Fibroblast of lung (primary cell): ENCODE data around the gene PDLIM4. TPM values are rescaled to one million over a fixed set of nuclear protein-coding genes. Genes with fewer than 3 reads are reported as not detected.
A peak's percentile ranks its signal among the peaks of the same experiment; 100 is the strongest.

Experiments used
- DNase-seq, 2 donors: peaks; one replicate each; pipeline versions ENCODE4 v3.0.0 to v3.0.0-alpha.2; 2010; ENCODE audit warnings: low read depth in 2 of 2
- H2AFZ ChIP-seq: 2 replicates; pipeline ENCODE4 v1.5.1; 2012; ENCODE audit warnings: low read length, control low read depth, inconsistent platforms
- H3K27ac ChIP-seq: 2 replicates; pipeline ENCODE4 v1.5.1; 2011; ENCODE audit warnings: low read length, control low read depth; ENCODE audit not compliant: insufficient read depth
- H3K27me3 ChIP-seq: 2 replicates; pipeline ENCODE4 v1.5.1; 2011; ENCODE audit warnings: mild to moderate bottlenecking, low read length; ENCODE audit not compliant: control insufficient read depth, insufficient read depth
- H3K36me3 ChIP-seq: 2 replicates; pipeline ENCODE4 v1.5.1; 2011; ENCODE audit warnings: low read length; ENCODE audit not compliant: control insufficient read depth, insufficient read depth
- H3K4me1 ChIP-seq: 2 replicates; pipeline ENCODE4 v1.5.1; 2011; ENCODE audit warnings: low read length; ENCODE audit not compliant: control insufficient read depth, insufficient read depth; ENCODE audit errors: extremely low read depth
- H3K4me2 ChIP-seq: 2 replicates; pipeline ENCODE4 v1.5.1; 2011; ENCODE audit warnings: low read length, control low read depth; ENCODE audit not compliant: insufficient read depth; ENCODE audit errors: extremely low read depth
- H3K4me3 ChIP-seq, 4 experiments: fragments of 200-600 bp in 1 of 4; sonication (generic) in 1 of 4; replicated peaks in 1 of 4; 2 replicates each; pipeline ENCODE4 v1.5.1; 2011 to 2016; ENCODE audit warnings: low read length in 4 of 4, low read depth in 3 of 4, mild to moderate bottlenecking in 3 of 4, control low read depth in 2 of 4, inconsistent platforms in 1 of 4, mixed read lengths in 1 of 4; ENCODE audit not compliant: insufficient read depth in 1 of 4; ENCODE audit errors: control extremely low read depth in 1 of 4
- H3K79me2 ChIP-seq: 2 replicates; pipeline ENCODE4 v1.5.1; 2012; ENCODE audit warnings: mild to moderate bottlenecking, low read length, inconsistent platforms; ENCODE audit not compliant: control insufficient read depth, insufficient read depth
- H3K9ac ChIP-seq: 2 replicates; pipeline ENCODE4 v1.5.1; 2011; ENCODE audit warnings: mild to moderate bottlenecking, low read length, control low read depth; ENCODE audit not compliant: insufficient read depth
- H3K9me3 ChIP-seq: 2 replicates; pipeline ENCODE4 v1.5.1; 2012; ENCODE audit warnings: low read depth, low read length; ENCODE audit not compliant: control insufficient read depth, insufficient read depth
- H4K20me1 ChIP-seq: 2 replicates; pipeline ENCODE4 v1.5.1; 2011; ENCODE audit warnings: low read length; ENCODE audit not compliant: control insufficient read depth, insufficient read depth; ENCODE audit errors: extremely low read depth
- EZH2 ChIP-seq: IDR thresholded peaks from 2 replicates; pipeline ENCODE4 v1.5.1; 2012; ENCODE audit warnings: low read length, control low read depth, mild to moderate bottlenecking; ENCODE audit errors: missing control alignments
- polyA plus RNA-seq, 2 donors: library from polyadenylated mRNA; depleted of rRNA in 1 of 2; stranded (reverse) in 1 of 2; unstranded in 1 of 2; fragments of >200 nt; gene quantifications; 2 replicates each; pipeline ENCODE4 v1.2.1, GENCODE V29; 2011 to 2012; ENCODE audit warnings: missing spikeins in 1 of 2
- total RNA-seq: library from RNA; depleted of rRNA; stranded (reverse); fragments of >200 nt; gene quantifications from 2 replicates; pipeline ENCODE4 v1.2.1, GENCODE V29; 2014
- TF ChIP-seq, protein P1 (sequence below), 2 donors: IDR thresholded peaks in 1 of 2; conservative IDR thresholded peaks in 1 of 2; 1 replicate in 1 of 2; 2 replicates in 1 of 2; pipeline ENCODE4 v1.5.1; 2011 to 2012; ENCODE audit warnings: low read length in 2 of 2, control low read depth in 1 of 2, inconsistent platforms in 1 of 2, low read depth in 1 of 2, mild to moderate bottlenecking in 1 of 2

PDLIM4 gene
- total and polyA plus RNA-seq, 2 donors (not counting 1 experiment from before 2014, with no cell fraction given): 10.7 to 67.2 TPM

DNA sequence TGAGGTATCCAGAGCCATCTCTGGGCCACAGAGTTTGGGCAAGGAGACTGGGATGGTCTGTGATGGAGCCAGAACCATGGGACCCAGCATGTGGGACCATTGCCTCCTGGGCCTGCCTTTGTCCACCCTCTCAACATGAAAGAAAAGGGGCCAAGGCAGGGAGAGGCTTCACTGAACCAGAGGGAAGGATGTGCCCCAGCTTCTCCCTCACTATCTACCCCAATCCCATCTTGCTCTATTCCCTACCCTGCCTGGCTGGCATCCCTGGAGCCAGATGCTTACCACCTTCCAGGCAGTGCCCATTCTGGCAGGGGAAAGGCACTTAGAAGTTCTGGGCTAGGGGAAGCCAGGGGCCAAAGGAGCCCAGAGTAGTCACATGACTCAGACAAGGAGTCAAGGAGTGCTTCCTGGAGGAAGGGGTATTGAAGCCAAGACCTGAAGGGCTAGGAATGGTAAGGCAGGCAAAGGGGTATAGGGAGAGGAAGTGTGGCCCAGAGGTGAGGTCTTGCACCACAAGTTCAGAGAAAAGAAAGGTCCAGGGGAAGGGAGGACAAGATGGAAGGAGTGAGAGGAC, 9.8 kb downstream of the PDLIM4 start:
- Histone ChIP-seq H3K4me3 (no peak overlapping the region), H2AFZ (no peak overlapping the region), H4K20me1 (no peaks in the 10 kb centered on the region), H3K4me1 (peaks cover 49% of the 10 kb centered on the region), H3K27me3 (no peaks in the 10 kb centered on the region), H3K27ac (peak overlapping the region; percentile 20), H3K79me2 (peaks cover under 1% of the 10 kb centered on the region), H3K9ac (no peak overlapping the region), H3K36me3 (peaks cover 23% of the 10 kb centered on the region), H3K9me3 (no peaks in the 10 kb centered on the region), H3K4me2 (no peak overlapping the region)
- TF ChIP-seq EZH2: no peak
- TF ChIP-seq, protein P1, sequence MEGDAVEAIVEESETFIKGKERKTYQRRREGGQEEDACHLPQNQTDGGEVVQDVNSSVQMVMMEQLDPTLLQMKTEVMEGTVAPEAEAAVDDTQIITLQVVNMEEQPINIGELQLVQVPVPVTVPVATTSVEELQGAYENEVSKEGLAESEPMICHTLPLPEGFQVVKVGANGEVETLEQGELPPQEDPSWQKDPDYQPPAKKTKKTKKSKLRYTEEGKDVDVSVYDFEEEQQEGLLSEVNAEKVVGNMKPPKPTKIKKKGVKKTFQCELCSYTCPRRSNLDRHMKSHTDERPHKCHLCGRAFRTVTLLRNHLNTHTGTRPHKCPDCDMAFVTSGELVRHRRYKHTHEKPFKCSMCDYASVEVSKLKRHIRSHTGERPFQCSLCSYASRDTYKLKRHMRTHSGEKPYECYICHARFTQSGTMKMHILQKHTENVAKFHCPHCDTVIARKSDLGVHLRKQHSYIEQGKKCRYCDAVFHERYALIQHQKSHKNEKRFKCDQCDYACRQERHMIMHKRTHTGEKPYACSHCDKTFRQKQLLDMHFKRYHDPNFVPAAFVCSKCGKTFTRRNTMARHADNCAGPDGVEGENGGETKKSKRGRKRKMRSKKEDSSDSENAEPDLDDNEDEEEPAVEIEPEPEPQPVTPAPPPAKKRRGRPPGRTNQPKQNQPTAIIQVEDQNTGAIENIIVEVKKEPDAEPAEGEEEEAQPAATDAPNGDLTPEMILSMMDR (conservative IDR thresholded peaks at IDR 0.05 in 1 of 2, IDR thresholded peaks at IDR 0.05 in 1 of 2; ENCODE audit: low read depth in 1 of 2, low read length in 2 of 2): no peak
- DNase-seq: no peak

- Histone ChIP-seq H3K79me2 (no peaks in the 10 kb centered on the region), H3K4me3 (no peak overlapping the region), H3K27ac (no peak overlapping the region), H3K4me2 (no peak overlapping the region), H3K9me3 (no peaks in the 10 kb centered on the region), H3K27me3 (no peaks in the 10 kb centered on the region), H2AFZ (no peak overlapping the region), H3K4me1 (peaks cover 46% of the 10 kb centered on the region), H3K9ac (no peak overlapping the region), H3K36me3 (peaks cover 26% of the 10 kb centered on the region), H4K20me1 (no peaks in the 10 kb centered on the region)
- TF ChIP-seq, protein P1 (conservative IDR thresholded peaks at IDR 0.05 in 1 of 2, IDR thresholded peaks at IDR 0.05 in 1 of 2; ENCODE audit: low read depth in 1 of 2, low read length in 2 of 2): no peak
- no peak for TF ChIP-seq EZH2
- DNase-seq: no peak
Observed at GRCh38 chr5:132267931-132268768, 10.7 kb downstream of the PDLIM4 start.

DNA sequence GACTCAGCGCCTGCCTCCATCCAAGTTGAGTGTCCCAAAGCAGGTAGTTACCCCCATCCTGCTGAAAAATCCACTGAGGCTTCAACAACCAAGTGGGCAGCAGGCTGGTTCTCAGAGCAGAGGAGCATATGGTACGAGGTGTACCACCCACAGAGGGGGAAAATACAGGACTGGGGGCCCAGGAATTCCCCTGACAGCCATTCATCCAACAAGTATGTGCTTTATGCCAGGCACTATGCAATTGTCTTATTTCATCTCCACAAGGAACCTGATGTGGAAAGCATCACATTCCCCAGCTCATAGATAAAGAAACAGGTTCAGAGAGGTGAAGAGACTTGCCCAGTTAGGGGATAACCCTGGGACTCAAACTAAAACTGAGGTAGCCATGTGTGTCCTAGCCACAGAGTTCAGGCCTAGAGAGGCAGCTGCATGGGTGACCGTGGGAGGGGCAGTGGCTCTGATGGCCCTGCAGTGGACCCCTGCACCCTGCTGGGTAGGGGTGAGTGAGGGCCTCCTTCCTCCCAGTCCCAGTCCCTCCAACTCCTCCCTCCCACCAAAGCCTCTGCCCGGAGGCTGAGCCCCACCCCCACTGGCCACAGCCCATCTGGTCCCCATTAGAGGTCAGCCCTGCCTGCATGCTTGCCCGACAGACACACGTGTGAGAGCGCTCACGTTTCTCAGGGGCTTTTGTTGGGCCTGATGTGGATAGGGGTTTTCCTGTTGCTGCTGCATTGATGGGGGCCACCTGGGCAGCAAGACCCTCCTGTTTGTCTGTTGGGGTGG, 11.5 kb downstream of the PDLIM4 start:
- Histone ChIP-seq H3K9me3 (no peaks in the 10 kb centered on the region), H3K4me2 (peak overlapping the region; percentile 37), H3K79me2 (no peaks in the 10 kb centered on the region), H3K9ac (no peak overlapping the region), H3K27me3 (no peaks in the 10 kb centered on the region), H3K4me1 (peaks cover 38% of the 10 kb centered on the region), H3K36me3 (peaks cover 26% of the 10 kb centered on the region), H3K27ac (peak overlapping the region; percentile 79), H4K20me1 (no peaks in the 10 kb centered on the region), H3K4me3 (no peak overlapping the region), H2AFZ (no peak overlapping the region)
- no peak for TF ChIP-seq EZH2
- DNase-seq: peak; percentile 53 to 61
